ENCODE measurements around the gene BLOC1S1. TPM values are rescaled to one million over a fixed set of nuclear protein-coding genes. Genes with fewer than 3 reads are reported as not detected.

BLOC1S1 gene
- 57.2 TPM for total RNA-seq

- peak within 1 kb of the TSS; percentile 86 to 88 for H3K27ac ChIP-seq
- peak within 1 kb of the TSS; percentile 64 to 79 for H3K4me3 ChIP-seq
- peak in 1 of 3 experiments; percentile 6 for TF ChIP-seq CTCF (IDR thresholded peaks at IDR 0.05)
- DNase-seq (ENCODE audit: low spot score in 2 of 2) = peak; percentile 73 to 97
- H3K36me3 ChIP-seq = no peaks in the 10 kb centered on the region
- H3K27me3 ChIP-seq = no peaks in the 10 kb centered on the region
- intact Hi-C loops (cut with DNase I) = loop anchor here (1.0 kb wide), 1 partner anchor 9 kb away; the partner anchor contains the start of gene ITGA7
- no peaks in the 10 kb centered on the region for H3K9me3 ChIP-seq
- H3K4me1 ChIP-seq = peaks cover 41 to 73% of the 10 kb centered on the region in 2 donors
These were observed at the start of gene BLOC1S1 for GRCh38 chr12:55715833-55716581. Gene BLOC1S1 (plus strand): TSS chr12:55716046. CDS start chr12:55716052, 6 bp downstream.

- Histone ChIP-seq H3K4me3 (no peak overlapping the region), H3K27ac (no peak overlapping the region), H3K4me1 (no peaks in the 10 kb centered on the region), H3K9me3 (no peaks in the 10 kb centered on the region), H3K27me3 (no peaks in the 10 kb centered on the region), H3K36me3 (no peaks in the 10 kb centered on the region)
- intact Hi-C loops (cut with DNase I) = no loop called here
- DNase-seq (ENCODE audit: low spot score in 2 of 2) = no peak
- TF ChIP-seq CTCF (IDR thresholded peaks at IDR 0.05) = no peak
These were observed 49.3 kb upstream of the BLOC1S1 start for GRCh38 chr12:55666508-55666907.

GRCh38 chr12:55670276-55670675 lies 45.6 kb upstream of the BLOC1S1 start:
- intact Hi-C loops (cut with DNase I) = no loop called here
- H3K4me3 ChIP-seq = no peak overlapping the region
- no peak overlapping the region for H3K27ac ChIP-seq
- H3K9me3 ChIP-seq = no peaks in the 10 kb centered on the region
- no peak for TF ChIP-seq CTCF (IDR thresholded peaks at IDR 0.05)
- H3K4me1 ChIP-seq = no peaks in the 10 kb centered on the region
- H3K27me3 ChIP-seq = no peaks in the 10 kb centered on the region
- no peaks in the 10 kb centered on the region for H3K36me3 ChIP-seq
- no peak for DNase-seq (ENCODE audit: low spot score in 2 of 2)

- no peak for DNase-seq (ENCODE audit: low spot score in 2 of 2)
- intact Hi-C loops (cut with DNase I) = no loop called here
These were observed 44.1 kb upstream of the BLOC1S1 start for GRCh38 chr12:55671746-55672145.

GRCh38 chr12:55673638-55674037 lies 42.2 kb upstream of the BLOC1S1 start:
- no peaks in the 10 kb centered on the region for H3K4me1 ChIP-seq
- no peak overlapping the region for H3K4me3 ChIP-seq
- H3K27ac ChIP-seq = no peak overlapping the region
- no peaks in the 10 kb centered on the region for H3K27me3 ChIP-seq
- no peak for DNase-seq (ENCODE audit: low spot score in 2 of 2)
- H3K36me3 ChIP-seq = no peaks in the 10 kb centered on the region
- no peaks in the 10 kb centered on the region for H3K9me3 ChIP-seq
- no peak for TF ChIP-seq CTCF (IDR thresholded peaks at IDR 0.05)
- intact Hi-C loops (cut with DNase I) = no loop called here

More at GRCh38 chr12:55671746-55672145, 44.1 kb upstream of the BLOC1S1 start:
- Histone ChIP-seq H3K27ac (no peak overlapping the region), H3K4me3 (no peak overlapping the region), H3K27me3 (no peaks in the 10 kb centered on the region), H3K36me3 (no peaks in the 10 kb centered on the region), H3K4me1 (no peaks in the 10 kb centered on the region), H3K9me3 (no peaks in the 10 kb centered on the region)
- no peak for TF ChIP-seq CTCF (IDR thresholded peaks at IDR 0.05)
